ENCODE data around the gene CMKLR1.

CMKLR1 gene

GRCh38 chr12:108257610-108258106 lies 81.5 kb downstream of the CMKLR1 start:
- no peak for DNase-seq

DNA sequence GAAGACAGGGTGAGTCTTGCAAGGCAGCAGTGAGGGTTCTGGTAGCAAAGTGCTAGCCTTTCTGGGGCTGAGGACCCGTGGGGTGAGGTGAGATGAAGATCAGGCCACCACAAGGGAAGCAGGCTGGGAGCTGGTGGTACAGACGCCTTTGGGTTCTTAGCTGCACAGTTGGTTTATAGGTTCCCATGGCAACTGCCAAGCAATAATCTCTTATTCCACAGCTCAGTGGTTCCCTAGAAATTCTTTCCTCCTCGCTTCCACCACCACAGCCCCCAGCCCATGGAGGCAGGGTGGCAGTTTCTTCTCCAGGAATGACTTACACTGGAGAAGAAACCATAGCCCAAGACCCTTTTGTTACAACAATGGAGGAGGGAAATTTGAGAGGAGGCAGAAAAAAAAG lies 82.1 kb downstream of the CMKLR1 start:
- no peak for DNase-seq

DNA sequence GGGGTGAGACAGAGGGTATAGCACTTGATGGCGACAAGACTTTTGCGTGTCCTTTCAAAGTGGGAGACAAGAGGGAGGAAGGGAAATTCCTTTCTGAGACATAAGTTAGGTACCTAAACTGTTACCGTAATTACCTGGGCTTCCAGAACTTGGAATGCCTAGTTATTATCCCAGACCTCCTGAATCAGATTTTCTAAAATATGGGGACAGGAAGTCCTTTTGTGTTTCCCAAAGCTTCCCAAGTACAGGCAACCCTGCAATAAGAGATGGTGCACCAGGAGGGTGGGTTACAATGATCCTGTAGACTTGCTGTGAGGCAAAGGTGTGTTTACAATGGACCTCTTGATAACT lies 83.9 kb downstream of the CMKLR1 start:
- no peak for DNase-seq

DNA sequence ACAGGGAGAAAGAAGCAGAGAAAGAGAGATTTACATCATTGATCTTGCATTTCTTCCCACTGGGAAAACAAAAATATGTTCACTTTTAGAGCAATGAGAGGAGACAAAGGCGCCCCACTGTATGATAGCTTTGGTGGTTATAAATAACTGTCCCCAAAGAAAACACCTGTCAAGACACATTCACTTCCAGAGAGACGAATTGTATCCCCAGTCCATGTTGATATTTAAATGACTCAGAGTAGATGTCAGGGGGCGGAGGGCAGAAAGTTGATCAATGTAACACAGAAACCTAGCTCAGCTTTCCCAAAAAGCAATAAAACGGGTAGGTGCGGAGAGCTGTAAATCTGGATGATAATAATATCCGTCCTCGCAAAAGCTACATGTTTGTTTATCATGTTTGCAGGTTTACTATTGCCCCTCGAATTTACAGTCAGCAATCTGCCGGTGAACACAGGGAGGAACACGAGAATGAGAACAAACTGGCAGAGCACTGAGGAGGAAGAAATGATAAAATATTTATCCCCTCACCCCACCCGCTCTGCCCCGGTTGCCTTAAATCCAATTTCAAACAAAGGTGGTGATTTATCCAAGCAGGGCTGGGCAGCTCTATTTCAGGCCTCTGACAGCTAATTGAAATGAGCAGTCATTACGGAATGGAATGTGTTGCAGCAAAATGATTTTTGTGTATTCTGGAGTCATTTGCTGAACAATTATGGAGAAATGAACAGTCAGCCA lies 84.4 kb downstream of the CMKLR1 start:
- no peak for DNase-seq

DNA sequence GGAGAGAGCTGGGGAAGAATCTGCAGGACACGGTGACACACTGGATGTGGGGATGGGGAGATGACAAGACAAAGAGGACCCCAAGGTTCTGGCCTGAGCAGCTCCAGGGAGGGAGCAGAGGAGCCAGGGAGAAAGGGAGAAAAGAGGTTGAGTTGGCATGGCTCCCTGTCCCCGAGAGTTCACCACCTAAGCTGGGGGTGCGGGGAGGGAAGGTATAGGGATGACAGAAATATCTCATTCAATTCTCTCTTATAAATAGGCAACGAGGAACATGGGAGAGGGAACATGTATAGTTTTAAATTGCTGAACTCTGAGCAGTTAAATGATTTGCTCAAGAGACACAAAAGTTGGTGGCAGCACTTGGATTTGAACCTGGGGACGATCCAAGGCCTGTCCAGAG lies 85.1 kb downstream of the CMKLR1 start:
- DNase-seq, result no peak

DNA sequence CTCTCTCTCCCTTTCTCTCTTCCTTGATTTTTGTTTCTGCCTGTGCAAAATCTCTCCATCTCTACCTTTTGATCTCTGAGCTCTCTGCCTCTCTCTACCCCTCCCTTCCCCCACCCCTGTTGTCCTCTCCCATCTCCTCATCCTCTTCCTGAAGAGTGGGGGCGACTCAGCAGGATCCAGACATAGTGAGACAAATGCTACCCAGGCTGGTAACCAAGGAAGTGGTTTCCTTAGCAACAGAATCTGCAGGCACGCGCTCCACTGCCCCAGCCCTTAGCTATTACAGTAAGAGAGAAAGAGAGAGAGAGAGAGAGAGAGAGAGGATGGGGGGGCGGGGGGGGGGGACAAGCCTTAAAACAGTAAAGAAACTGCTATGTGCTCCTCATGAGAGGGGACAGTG lies 85.6 kb downstream of the CMKLR1 start:
- DNase-seq, result no peak

DNA sequence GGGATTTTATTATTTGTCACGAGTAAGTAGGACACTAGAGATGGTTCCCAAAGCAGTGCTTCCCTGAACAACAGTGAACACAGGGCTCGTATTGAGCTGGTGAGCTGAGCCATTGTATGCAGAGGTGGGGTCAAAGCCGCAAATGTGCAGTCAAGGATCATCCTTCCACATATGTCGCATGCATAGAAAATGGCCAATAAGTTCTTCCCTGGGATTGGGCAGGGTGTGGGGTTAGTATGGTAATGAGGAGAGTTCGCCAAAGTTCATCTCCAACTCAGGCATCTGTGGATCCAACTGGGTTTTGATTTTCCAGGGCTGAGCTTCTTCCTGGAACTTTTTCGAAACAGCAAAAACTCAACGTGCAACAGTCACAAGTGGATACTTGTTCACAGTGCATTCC lies 86.6 kb downstream of the CMKLR1 start:
- no peak for DNase-seq

DNA sequence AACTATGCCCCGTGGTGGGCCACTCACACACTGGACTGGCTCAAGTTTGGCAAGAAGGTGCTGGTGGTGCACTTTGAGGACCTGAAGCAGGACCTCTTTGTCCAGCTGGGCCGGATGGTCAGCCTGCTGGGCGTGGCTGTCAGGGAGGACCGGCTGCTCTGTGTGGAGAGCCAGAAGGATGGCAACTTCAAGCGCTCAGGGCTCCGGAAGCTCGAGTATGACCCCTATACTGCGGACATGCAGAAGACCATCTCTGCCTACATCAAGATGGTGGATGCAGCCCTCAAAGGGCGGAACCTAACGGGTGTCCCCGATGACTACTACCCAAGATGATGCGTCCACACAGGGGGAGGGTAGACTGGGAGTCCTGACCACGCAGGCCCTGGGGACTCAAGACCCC lies 91.1 kb downstream of the CMKLR1 start:
- no peak for DNase-seq

- no peak for DNase-seq
Observed at GRCh38 chr12:108247130-108247529, 92.0 kb downstream of the CMKLR1 start.

DNA sequence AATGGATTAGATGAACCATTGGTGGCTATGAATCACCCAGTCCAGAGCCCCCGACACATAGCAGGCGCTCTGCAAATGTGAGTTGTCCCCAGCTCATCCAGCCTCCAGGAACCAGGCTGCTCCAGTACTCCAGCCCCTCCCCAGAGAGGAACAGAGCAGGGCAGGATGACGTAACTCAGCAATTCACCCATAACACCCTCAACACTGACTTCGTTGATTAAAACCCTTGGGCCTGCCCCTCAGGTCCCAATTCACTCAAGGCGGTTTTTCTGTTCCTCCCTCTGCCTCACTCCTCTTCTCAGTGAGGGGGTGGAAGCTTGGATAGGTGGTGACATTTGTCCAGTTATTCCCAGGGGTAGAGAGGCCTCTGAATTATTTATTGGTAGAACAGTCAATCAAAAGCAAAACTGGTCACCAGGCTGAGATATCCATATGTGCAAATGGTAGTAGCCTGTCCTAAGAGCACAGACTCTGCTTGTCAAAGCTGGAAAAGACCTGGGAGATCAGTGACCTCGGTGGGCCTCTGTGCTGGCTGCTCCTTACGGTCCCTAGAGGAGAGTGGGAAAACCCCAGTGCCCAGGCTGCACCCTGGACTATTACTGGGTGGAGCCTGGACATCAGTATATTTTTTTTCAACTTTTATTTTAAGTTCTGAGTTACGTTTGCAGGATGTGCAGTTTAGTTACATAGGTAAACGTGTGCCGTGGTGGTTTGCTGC lies 97.0 kb downstream of the CMKLR1 start:
- DNase-seq, result no peak

GRCh38 chr12:108240928-108241327 lies 98.2 kb downstream of the CMKLR1 start:
- DNase-seq, result no peak

GRCh38 chr12:108240027-108240785 lies 98.9 kb downstream of the CMKLR1 start:
- no peak for DNase-seq

DNA sequence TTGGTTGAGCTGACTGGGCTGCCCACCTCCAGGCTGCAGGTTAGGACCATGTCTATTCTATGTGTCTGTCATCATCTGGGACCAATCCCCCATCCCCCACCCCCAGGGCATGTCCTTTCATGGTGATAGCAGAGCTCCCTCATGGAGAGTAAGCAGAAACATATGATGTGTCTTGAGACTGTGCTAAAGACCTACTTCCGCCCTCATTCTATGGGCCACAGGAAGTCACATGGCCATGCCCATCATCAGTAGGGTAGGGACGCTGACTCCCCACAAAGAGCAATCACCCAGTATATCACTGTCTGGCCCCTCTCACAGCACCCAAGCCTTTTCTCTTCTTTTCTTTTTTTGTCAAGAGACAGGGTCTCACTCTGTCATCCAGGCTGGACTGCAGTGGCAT lies 99.7 kb downstream of the CMKLR1 start:
- no peak for DNase-seq

DNA sequence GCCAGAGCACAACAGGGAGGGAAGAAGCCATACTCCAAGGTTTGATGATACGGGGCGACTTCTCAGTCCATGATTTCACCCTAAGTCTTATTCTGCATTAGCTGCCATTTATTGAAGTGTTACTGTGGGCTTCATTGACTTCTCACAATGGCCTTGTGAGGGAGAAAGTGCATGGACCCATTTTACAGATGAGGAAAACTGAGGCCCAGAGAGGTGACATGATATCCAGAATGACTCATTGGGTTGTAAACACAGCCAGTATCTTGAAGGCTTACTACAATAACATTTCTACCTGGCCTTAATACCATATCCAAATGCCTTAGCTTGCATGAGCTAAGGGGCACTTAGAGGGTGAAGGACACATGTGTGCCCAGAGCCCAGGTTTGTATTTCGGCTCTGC lies 100.6 kb downstream of the CMKLR1 start:
- DNase-seq, result no peak

Measured in stimulated activated CD8-positive, alpha-beta memory T cell treated with anti-CD3 and anti-CD28 coated beads, Interleukin-4, amount 100 ng/mL, for 48 hours (primary cell).